NCI-H146 treated with DMSO at 0.1 percent for 48 hours (cell line): ENCODE data around the gene TMEM95.
"Not testable (repeated sequence)": the region's sequence is repeated elsewhere in the genome, so short reads cannot be mapped to it uniquely, and the experiment has no call there.

ENCODE experiments used
- DNase-seq: peaks from one replicate; lab custom pipeline; 2025; ENCODE audit not compliant: unreplicated experiment; lab: John Stamatoyannopoulos, UW

The TMEM95 gene

DNA sequence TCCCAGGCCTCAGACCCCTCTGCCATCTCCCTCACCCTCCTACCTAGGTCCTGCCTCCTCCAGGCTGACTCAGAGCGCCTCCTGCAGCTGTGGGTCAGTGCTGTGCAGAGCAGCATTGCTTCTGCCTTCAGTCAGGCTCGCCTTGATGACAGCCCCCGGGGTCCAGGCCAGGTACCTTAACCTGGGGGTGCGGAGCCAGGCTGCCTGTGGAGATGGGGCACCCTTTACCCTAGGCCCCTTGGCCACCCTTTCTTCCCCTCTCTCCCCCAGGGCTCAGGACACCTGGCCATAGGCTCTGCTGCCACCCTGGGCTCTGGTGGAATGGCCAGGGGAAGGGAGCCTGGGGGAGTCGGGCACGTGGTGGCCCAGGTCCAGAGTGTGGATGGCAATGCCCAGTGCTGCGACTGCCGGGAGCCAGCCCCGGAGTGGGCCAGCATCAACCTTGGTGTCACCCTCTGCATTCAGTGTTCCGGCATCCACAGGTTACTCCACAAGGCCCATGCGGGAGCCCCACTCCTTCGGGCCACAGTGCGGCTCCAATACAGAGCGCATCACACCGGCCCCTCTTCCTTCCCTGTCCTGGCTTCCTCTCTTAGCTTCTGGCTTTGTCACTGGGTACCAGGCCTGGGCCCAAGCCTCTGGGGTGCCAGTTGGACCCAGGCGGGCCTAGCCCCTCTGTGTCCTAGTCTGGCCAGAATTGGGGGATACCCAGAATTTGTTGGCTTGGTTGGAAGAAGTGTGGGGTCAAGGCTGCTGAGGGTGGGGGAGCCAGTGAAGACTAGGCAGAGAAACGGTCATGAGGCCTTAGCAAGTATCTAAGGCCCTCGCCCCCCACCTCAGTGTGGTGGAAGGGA lies 8.0 kb upstream of the TMEM95 start:
- no peak for DNase-seq

DNA sequence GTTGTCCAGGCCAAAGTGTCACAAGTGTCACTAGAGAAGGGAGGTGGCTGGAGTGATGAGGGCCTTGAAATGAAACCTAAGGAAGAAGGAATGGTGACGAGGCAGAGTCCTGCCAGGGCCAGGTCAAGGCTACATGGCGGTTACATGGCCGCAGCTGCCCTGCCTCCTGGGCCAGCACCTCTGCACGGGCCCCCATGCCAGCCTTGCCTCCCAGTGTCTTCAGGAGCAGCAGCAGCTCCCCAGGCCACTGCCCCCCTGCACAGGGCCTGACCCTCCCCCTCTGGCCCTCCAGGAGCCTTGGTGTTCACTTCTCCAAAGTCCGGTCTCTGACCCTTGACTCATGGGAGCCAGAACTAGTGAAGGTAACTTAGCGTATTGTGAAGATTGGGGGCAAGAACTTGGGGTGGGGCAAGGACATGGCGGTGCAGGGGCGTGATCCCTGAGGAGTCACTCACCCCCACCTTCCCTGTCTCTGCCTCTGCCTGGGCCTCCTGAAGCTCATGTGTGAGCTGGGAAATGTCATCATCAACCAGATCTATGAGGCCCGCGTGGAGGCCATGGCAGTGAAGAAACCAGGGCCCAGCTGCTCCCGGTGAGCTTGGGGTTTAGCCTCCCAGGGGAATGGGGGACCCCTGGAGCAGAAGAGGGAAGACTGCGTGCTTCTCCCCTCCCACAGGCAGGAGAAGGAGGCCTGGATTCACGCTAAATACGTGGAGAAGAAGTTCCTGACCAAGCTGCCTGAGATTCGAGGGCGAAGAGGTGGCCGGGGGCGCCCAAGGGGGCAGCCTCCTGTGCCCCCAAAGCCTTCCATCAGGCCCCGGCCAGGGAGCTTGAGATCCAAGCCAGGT lies 7.1 kb upstream of the TMEM95 start:
- no peak for DNase-seq

DNA sequence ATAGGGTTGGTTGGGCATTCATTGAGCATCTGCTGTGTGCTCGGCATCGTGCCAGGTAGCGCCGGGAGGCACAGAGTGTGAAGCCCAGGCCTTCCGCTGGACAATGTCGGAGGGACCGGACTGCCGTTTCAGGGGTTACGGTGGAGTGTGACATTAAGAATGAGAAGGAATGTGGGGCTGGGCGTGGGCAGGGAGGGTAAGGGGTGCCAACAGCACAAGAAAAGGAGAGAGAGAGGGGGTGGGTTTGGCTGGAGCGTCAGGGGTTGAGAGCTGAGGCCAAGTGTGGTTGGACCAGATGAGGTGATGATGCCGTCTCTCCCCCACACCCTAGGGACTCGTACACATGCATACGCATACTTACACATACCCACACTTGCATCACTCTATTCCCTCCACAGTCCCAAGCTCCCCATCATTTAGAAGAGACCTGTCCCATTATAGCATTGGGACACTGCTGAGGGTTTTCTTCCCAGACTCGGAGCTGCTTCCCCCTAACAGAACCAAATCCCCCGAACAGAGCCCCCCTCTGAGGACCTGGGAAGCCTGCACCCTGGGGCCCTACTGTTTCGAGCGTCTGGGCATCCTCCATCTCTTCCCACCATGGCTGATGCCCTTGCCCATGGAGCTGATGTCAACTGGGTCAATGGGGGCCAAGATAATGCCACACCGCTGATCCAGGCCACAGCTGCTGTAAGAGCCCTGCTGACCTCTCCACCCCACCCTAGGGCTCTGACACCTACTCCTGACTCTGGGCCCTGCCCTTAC lies 6.3 kb upstream of the TMEM95 start:
- no peak for DNase-seq

DNA sequence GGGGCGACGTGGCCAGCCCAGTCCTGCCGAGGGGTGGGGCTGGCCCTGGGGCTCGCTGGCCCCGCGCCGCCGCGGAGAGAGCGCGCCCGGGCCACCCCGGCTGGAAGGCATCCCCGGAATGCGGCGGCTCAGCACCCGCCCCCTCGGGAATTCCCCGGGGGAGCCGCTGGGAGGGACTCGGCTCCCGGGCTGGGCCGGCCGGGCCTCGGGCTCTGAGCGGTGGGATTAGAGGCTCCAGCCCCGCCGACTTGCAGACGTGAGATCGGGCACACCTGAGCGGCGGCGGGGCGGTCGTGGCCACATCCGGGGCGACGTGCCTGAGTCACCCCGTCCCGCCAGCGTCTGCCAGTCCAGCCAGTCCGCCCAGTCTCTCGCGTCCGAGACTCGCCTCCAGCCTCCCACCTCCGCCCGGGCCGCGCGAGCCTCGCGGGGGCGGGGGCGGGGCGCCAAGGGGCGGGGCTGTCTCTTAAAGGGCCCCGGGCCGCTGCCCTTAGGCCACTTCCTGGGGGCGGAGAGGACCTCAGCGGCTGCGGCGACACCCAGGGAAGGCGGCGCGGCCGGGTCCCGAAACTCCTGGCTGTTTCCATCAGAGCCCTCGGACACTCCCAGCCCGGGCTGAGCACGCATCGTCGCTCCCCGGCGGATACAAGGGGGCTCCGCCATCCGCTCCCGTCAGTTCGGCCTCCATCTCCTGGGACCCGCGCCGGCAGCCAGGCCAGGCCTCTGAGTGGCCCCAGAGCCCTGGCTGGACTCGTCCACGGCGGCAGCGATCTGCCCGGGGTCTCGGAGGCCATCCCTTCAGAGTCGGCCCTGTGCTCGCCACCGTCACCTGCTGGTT lies 3.1 kb upstream of the TMEM95 start, which contains the start of gene KCTD11:
Gene KCTD11, plus strand, starts transcription at position 498 of the 838 bp plus-strand sequence.
- DNase-seq, result peak; percentile 13

DNA sequence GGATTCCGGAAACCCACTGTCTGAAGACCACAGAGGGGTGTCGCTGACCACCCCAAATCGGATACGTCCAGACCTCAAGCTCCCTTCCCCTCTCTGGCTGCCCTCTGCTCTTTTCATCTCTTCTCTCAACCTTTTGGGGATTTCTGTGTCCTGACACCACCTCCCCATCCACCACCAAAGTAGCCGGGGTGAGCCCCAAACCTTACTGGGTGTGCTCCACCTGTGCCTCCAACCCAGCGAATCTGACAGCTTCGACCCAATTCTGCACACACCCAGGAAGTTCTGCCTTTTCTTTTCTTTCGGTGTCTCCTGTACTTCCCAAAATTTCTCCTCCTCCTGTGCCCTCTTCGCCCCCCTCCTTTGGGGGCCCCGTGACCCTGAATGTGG lies 2.5 kb upstream of the TMEM95 start:
- no peak for DNase-seq

DNA sequence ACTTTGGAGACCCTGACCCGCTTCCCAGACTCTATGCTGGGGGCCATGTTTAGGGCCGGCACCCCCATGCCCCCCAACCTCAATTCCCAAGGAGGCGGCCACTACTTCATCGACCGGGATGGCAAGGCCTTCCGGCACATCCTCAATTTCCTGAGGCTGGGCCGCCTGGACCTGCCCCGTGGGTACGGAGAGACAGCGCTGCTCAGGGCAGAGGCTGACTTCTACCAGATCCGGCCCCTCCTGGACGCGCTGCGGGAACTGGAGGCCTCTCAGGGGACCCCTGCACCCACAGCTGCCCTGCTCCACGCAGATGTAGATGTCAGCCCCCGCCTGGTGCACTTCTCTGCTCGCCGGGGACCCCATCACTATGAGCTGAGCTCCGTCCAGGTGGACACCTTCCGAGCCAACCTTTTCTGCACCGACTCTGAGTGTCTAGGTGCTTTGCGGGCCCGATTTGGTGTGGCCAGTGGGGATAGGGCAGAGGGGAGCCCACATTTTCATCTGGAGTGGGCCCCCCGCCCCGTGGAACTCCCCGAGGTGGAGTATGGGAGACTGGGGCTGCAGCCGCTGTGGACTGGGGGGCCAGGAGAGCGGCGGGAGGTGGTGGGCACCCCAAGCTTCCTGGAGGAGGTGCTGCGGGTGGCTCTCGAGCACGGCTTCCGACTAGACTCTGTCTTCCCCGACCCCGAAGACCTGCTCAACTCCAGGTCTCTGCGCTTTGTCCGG lies 1.9 kb upstream of the TMEM95 start:
- DNase-seq, result no peak

DNA sequence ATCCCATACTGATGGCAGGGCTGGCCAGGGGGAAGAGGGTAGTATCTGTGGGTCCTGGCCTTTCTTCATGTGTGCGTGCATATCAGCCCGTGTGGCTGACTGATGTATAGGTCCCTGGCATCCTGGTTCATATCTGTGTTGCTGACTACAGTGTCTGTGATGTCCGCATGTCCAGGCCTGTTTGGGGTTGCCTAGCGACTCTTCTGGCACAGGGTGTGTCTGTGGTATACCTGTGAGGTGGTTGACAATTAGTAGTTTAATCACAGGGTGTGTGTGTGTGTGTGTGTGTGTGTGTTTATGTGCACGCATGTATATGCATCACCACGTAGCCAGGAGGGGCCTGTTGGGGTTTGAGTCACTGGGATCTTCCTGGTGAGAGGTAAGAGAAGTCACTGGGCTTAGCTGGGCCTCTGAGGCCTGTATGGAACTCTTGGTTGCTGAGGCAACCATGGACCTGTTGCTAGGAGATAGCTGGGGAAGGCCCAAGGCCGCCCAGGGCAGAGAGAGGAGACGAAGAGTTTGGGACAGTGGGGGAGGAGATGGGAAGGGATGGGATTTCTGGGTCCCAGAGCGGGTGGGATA lies 603 bp upstream of the TMEM95 start:
- no peak for DNase-seq

DNA sequence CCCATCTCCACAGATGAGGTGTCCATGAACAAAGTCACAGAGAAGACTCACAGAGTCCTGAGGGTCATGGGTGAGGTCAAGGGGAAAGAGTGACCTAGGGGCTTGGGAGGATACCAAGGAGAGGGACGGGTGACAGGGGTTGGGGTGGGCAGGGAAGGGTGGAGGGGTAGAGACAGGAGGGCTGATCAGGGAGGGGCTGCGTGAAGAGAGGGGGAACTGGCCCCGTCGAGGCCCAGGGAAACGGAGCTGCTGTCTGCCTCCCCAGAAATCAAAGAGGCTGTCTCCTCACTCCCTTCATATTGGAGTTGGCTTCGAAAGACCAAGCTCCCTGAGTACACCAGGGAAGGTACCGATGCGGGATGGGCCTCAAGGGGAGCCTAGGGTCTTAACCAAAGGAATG lies 617 bp downstream of the TMEM95 start:
- no peak for DNase-seq

DNA sequence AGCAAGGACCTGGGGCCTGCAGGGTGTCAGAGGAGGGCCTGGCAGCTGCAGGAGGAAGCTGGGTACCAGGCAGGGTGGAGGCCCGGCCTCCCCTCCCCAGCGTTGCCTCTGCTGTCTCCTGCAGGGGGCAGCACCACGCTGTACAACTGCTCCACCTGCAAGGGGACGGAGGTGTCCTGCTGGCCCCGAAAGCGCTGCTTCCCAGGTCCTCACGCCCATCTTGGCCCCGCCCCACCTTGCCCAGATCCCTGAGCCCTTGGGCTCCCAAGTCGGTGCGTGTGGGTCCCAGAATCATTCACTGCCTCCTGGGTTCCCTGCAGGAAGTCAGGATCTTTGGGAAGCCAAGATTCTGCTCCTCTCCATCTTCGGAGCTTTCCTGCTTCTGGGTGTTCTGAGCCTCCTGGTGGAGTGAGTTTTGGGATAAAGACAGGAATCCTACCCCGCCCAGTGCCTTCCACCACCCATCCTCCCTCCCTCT lies 1.2 kb downstream of the TMEM95 start:
- DNase-seq, result peak; percentile 49

DNA sequence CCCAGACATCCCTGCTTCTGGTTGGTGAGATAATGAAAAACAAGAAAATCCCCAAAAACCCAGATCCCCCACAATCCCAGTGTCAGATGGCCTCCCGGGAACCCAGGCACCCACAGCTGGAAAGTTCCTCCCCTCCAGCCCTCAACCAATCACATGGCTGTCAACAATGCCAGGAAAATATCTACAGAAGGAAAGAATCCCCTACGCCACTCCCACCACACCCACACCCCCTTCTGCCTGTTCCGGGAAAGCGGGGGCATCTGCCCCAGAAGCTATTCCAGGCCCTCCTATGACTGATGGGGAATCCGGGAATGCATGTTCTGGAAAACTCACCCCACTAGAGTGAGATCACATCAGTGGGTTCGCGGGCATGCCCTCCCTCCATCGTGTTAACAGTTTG lies 1.8 kb downstream of the TMEM95 start:
- no peak for DNase-seq

DNA sequence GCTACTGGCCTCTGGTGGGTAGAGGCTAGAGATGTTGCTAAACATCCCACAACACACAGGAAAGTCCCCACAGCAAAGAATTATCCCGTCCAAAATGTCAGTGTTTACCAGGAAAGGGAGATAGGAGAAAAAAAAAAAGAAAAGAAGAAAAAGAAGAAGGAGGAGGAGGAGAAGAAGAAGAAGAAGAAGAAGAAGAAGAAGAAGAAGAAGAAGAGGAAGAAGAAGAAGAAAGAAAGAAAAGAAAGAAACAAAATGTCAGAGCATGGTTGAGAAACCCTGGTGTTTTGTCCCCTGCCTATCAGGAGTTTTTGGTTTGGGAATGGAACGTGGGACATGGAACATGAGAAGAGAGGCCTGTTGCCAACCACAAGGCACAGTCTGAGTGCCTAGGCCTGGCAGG lies 2.4 kb downstream of the TMEM95 start:
- DNase-seq, result no peak

DNA sequence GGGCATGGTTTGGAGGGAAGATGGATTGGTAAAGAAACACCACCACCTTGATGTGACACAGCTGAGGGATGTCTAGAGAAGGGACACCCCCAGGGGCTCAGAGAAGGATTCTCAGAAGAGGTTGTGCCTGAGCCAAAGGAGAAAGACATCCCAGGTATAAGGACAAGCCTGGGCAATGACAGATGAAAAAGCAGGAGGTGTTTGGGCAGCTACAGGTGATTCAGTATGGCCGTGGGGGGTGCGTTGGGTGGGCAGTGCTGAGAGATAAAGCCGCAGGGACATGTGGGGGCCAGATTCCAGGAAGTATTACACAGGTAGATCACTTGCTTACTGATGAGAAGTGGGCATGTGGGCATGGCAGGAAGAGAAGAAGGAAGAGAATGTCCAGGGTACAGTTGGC lies 7.0 kb downstream of the TMEM95 start:
- DNase-seq, result no peak

DNA sequence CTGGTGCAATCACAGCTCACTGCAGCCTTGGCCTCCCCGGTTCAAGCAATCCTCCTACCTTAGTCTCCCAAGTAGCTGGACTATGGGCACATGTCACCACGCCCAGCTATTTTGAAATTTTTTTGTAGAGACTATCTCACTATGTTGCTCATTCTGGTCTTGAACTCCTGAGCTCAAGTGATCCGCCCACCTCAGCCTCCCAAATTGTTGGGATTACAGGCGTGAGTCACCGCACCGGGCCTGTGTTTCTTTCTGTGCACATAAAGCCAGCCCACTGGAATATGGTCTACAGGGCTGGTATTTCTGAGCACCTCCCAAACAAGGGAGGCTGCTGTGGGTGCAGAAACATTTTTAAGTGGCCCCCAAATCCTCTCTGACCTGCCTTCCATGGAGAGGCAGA lies 8.4 kb downstream of the TMEM95 start:
- no peak for DNase-seq

DNA sequence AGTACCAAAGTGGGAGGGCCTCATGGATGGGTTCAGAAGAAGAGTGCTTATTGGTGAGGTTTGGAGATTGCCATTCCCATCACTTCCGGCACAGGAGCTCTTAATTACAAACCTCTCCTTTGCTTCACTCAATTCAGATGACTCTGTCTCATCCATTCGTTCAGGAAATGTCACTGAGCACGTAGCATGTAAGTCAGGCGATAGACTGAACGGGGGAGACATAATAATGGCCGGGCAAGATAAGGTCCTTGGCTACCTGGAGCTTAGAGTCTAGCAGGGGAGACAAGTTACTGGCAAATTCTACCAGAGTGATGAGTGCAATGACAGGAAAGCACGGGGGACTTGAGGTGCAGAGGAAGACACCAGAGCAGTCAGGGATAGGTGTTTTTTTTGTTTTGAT lies 11.0 kb downstream of the TMEM95 start:
- DNase-seq, result not testable (repeated sequence)

DNA sequence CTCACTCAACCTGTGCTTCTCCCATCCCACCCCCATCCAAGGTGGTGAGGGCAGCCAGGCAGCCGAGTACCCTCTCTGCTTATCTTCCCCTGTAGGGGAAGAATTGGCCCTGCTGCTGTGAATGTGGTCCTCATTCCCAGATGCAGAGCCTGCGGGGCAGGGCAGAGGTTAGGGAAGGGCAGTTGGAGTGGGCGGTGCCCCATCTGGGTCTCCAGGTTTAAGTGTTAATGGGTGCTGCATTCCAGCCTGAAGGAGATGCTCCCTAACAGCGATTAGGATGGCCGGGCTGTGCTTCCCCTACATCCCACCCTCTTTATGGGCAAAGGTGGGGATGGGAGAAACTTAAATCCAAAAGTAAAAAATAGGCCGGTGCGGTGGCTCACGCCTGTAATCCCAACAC lies 12.1 kb downstream of the TMEM95 start:
- DNase-seq, result no peak

DNA sequence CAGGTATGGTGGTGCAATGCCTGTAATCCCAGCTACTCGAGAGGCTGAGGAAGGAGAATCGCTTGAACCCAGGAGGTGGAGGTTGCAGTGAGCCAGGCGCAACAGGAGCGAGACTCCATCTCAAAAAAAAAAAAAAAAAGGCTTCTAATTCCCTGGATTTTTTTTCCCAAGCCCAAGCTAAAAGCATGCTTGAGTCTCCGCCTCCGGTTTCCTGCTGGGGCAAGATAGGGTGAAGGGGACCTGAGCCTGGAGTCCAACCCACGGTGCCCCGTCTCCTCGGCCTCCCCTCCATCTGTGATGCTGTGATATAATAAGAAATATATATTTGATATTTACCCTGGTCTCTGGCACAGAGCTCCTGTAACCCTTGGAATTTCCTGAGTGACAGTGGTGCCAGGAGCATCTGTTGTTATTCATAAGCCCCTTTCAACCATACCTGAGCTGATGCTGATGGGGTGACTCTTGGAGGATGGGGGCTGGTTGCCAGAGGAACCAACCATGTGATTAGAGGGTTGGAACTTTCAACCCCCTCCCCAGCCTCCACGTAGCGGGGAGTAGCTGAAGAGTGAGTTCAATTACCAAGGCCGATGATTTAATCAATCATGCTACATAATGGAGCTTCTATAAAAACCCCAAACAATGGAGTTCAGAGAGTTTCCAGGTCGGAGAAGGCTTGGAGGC lies 13.1 kb downstream of the TMEM95 start:
- no peak for DNase-seq

DNA sequence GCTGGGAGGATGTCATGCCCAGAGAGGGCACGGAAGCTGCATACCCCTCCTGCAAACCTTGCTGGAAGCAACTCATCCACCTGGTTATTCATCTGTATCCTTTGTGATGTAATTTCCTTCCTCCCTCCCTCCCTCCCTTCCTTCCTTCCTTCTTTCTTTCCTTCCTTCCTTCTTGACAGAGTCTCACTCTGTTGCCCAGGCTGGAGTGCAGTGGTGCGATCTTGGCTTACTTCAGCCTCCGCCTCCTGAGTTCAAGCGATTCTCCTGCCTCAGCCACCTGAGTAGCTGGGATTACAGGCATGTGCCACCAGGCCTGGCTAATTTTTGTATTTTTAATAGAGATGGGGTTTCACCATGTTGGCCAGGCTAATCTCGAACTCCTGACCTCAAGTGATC lies 13.6 kb downstream of the TMEM95 start:
- not testable (repeated sequence) for DNase-seq

DNA sequence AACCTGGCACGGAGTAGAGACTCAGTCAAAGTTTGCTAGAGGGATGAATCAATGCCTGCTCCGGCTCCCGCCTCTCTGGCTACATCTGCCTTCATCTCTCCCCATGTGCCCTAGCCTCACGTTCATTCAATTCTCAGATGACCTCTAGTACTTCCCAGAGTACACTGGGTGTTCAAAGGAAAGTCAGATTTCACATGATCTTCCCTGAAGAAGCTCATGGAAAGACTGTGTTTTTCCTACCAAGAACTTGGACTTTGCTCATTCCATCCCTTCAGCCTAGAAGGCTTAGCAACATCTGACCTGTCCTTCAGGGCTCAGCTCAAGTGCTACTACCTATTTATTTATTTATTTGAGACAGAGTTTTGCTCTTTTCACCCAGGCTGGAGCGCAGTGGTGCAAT lies 14.9 kb downstream of the TMEM95 start:
- DNase-seq, result no peak

DNA sequence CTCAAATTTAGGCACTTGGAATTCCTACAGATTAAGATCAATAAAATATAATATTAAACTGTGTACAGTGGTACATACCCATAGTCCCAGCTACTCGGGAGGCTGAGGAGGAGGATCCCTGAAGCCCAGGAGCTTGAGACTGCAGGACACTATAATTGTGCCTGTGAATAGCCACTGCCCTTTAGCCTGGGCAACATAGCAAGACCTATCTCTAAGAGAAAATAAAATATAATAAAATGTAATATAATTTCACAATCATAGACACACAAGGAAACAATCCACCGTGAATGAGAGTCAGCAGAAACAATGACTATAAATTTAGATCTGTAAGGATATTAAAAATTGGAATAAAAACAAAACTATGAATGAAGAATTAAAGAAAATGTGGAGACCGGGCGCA lies 15.9 kb downstream of the TMEM95 start:
- DNase-seq, result no peak
